Neural cell (in vitro differentiated cells): Measurements from ENCODE around the gene FNBP1. TPM values are rescaled to one million over a fixed set of nuclear protein-coding genes. Genes with fewer than 3 reads are reported as not detected.

Experiments
- H2AFZ ChIP-seq: fragments of 200-600, 300-800 bp; sonication (generic), shearing (Covaris generic); 2 replicates; pipeline ENCODE4 v1.6.0; 2014; ENCODE audit warnings: low read depth, mild to moderate bottlenecking, antibody characterized with exemption, low read length, moderate library complexity
- H3F3A ChIP-seq: fragments of 200-600 bp; shearing (Covaris generic); 2 replicates; pipeline ENCODE4 v1.6.1; 2016; ENCODE audit warnings: mild to moderate bottlenecking, moderate library complexity, mixed read lengths, antibody characterized with exemption, low read length; ENCODE audit not compliant: insufficient read depth, poor library complexity, severe bottlenecking
- H3K27ac ChIP-seq: fragments of 200-600, 300-800 bp; sonication (generic), shearing (Covaris generic); 2 replicates; pipeline ENCODE4 v1.5.1; 2014; ENCODE audit warnings: mild to moderate bottlenecking, low read length, moderate library complexity
- H3K27me3 ChIP-seq: fragments of 300-800, 200-600 bp; sonication (generic), shearing (Covaris generic); 2 replicates; pipeline ENCODE4 v1.6.0; 2014; ENCODE audit warnings: mild to moderate bottlenecking, low read depth, low read length, moderate library complexity; ENCODE audit not compliant: insufficient read depth
- H3K36me3 ChIP-seq: fragments of 300-800, 200-600 bp; sonication (generic), shearing (Covaris generic); 2 replicates; pipeline ENCODE4 v1.5.1; 2014; ENCODE audit warnings: mild to moderate bottlenecking, antibody characterized with exemption, low read length, moderate library complexity; ENCODE audit not compliant: insufficient read depth
- H3K4me2 ChIP-seq: fragments of 300-800, 200-600 bp; sonication (generic), shearing (Covaris generic); 2 replicates; pipeline ENCODE4 v1.6.0; 2014; ENCODE audit warnings: mild to moderate bottlenecking, low read length
- H3K4me3 ChIP-seq: fragments of 300-800, 200-600 bp; sonication (generic), shearing (Covaris generic); 2 replicates; pipeline ENCODE4 v1.5.1; 2014; ENCODE audit warnings: mild to moderate bottlenecking, low read length, moderate library complexity
- H3K79me2 ChIP-seq: fragments of 200-600 bp; shearing (Covaris generic); replicated peaks from 2 replicates; pipeline ENCODE4 v1.6.0; 2014; ENCODE audit warnings: mild to moderate bottlenecking, low read length, moderate library complexity; ENCODE audit not compliant: insufficient read depth
- H3K9ac ChIP-seq: fragments of 300-800, 200-600 bp; sonication (generic), shearing (Covaris generic); 2 replicates; pipeline ENCODE4 v1.6.1; 2016; ENCODE audit warnings: mild to moderate bottlenecking, low read length, mixed read lengths
- H3K9me2 ChIP-seq: fragments of 200-600 bp; shearing (Covaris generic); 2 replicates; pipeline ENCODE4 v1.6.1; 2016; ENCODE audit warnings: mild to moderate bottlenecking, low read length, mixed read lengths; ENCODE audit not compliant: insufficient read depth
- H3K9me3 ChIP-seq: fragments of 200-600, 300-800 bp; sonication (generic), shearing (Covaris generic); 2 replicates; pipeline ENCODE4 v1.6.1; 2016; ENCODE audit warnings: mild to moderate bottlenecking, mixed run types, low read length, moderate library complexity, mixed read lengths
- H4K20me1 ChIP-seq: fragments of 200-600 bp; shearing (Covaris generic); 2 replicates; pipeline ENCODE4 v1.6.1; 2016; ENCODE audit warnings: mild to moderate bottlenecking, mixed run types; ENCODE audit not compliant: insufficient read depth
- CTCF ChIP-seq: fragments of 450-650 bp; IDR thresholded peaks from 2 replicates; pipeline ENCODE4 v1.5.1; 2014; ENCODE audit warnings: antibody characterized with exemption, mild to moderate bottlenecking, moderate library complexity; ENCODE audit not compliant: poor library complexity, severe bottlenecking
- EP300 ChIP-seq: fragments of 450-650 bp; conservative IDR thresholded peaks from 2 replicates; pipeline ENCODE4 v1.6.1; 2014; ENCODE audit warnings: antibody characterized with exemption, mild to moderate bottlenecking, moderate library complexity; ENCODE audit not compliant: poor library complexity, severe bottlenecking
- EZH2 ChIP-seq: fragments of 200-600, 300-800 bp; shearing (Covaris generic), sonication (generic); IDR thresholded peaks from 2 replicates; pipeline ENCODE4 v1.6.1; 2014; ENCODE audit warnings: antibody characterized with exemption, low read length, borderline replicate concordance, mild to moderate bottlenecking; ENCODE audit not compliant: insufficient read depth, poor library complexity, severe bottlenecking
- MXI1 ChIP-seq: fragments of 450-650 bp; conservative IDR thresholded peaks from 2 replicates; pipeline ENCODE4 v1.6.1; 2014; ENCODE audit warnings: antibody characterized with exemption, mild to moderate bottlenecking; ENCODE audit not compliant: poor library complexity, severe bottlenecking
- POLR2AphosphoS5 ChIP-seq: IDR thresholded peaks from 2 replicates; pipeline ENCODE4 v1.6.1; 2012
- RAD21 ChIP-seq: fragments of 450-650 bp; conservative IDR thresholded peaks from 2 replicates; pipeline ENCODE4 v1.6.1; 2014; ENCODE audit warnings: antibody characterized with exemption, mild to moderate bottlenecking, moderate library complexity
- REST ChIP-seq: IDR thresholded peaks from 2 replicates; pipeline ENCODE4 v1.6.1; 2012; ENCODE audit warnings: borderline replicate concordance
- SMC3 ChIP-seq: fragments of 450-650 bp; conservative IDR thresholded peaks from 2 replicates; pipeline ENCODE4 v1.6.1; 2014; ENCODE audit warnings: antibody characterized with exemption, mild to moderate bottlenecking, moderate library complexity; ENCODE audit not compliant: poor library complexity
- TAF1 ChIP-seq: IDR thresholded peaks from 2 replicates; pipeline ENCODE4 v1.6.1; 2012; ENCODE audit warnings: low read depth
- polyA plus RNA-seq: library from polyadenylated mRNA; depleted of rRNA; stranded (reverse); fragments of >200 nt; gene quantifications from 2 replicates; pipeline ENCODE4 v1.2.3, GENCODE V29; 2014

FNBP1 gene
- polyA plus RNA-seq, 1 donor from 2014 or later = 16.6 TPM

- Histone ChIP-seq H3K4me3 (no peak overlapping the region), H3F3A (no peaks in the 10 kb centered on the region), H3K27ac (no peak overlapping the region), H3K27me3 (no peaks in the 10 kb centered on the region), H3K79me2 (peaks cover 19% of the 10 kb centered on the region), H4K20me1 (no peaks in the 10 kb centered on the region), H2AFZ (no peak overlapping the region), H3K4me2 (no peak overlapping the region), H3K9me2 (no peaks in the 10 kb centered on the region), H3K9me3 (no peaks in the 10 kb centered on the region), H3K36me3 (no peaks in the 10 kb centered on the region), H3K9ac (no peak overlapping the region)
- TF ChIP-seq TAF1 (no peak), CTCF (no peak), EP300 (no peak), MXI1 (no peak), RAD21 (no peak), SMC3 (no peak), EZH2 (no peak), REST (no peak), POLR2AphosphoS5 (no peak)
Measured at GRCh38 chr9:130028493-130029222, 14.3 kb downstream of the FNBP1 start.

GRCh38 chr9:130027533-130028365 lies 15.2 kb downstream of the FNBP1 start:
- Histone ChIP-seq H3K27ac (no peak overlapping the region), H4K20me1 (no peaks in the 10 kb centered on the region), H2AFZ (no peak overlapping the region), H3K9me3 (no peaks in the 10 kb centered on the region), H3K27me3 (no peaks in the 10 kb centered on the region), H3K9me2 (no peaks in the 10 kb centered on the region), H3K4me3 (no peak overlapping the region), H3K4me2 (no peak overlapping the region), H3K9ac (no peak overlapping the region), H3K79me2 (peaks cover 14% of the 10 kb centered on the region), H3F3A (no peaks in the 10 kb centered on the region), H3K36me3 (no peaks in the 10 kb centered on the region)
- no peak for TF ChIP-seq REST
